Right ventricle myocardium superior (tissue), 1 donor: ENCODE data around the gene MBNL1. TPM values are rescaled to one million over a fixed set of nuclear protein-coding genes. Genes with fewer than 3 reads are reported as not detected.
"Not testable (repeated sequence)": the region's sequence is repeated elsewhere in the genome, so short reads cannot be mapped to it uniquely, and the experiment has no call there.

Experiments used
- ATAC-seq: fragments of 200-7000 bp; cut with Tn5 transposase; one replicate; pipeline ENCODE4 v1.9.1; 2020; ENCODE audit warnings: mild to moderate bottlenecking; ENCODE audit not compliant: poor library complexity
- DNase-seq: peaks from one replicate; pipeline ENCODE4 v3.0.0-alpha.2; 2020
- intact Hi-C: fragments of 100-400 bp; cut with DNase I; formaldehyde crosslinking; loops from one replicate; pipeline ENCODE4 v1.11.2; 2022
- total RNA-seq: library from RNA; stranded (reverse); fragmentation: NEBNext Ultra II Directional; extraction: Animal tissue kit (Norgen Biotek cat#: 25700); gene quantifications from one replicate; pipeline ENCODE4 v1.2.1, GENCODE V29; 2021
- donor health status: DM: no; HTN: yes; CAD: no; lungs with severe emphysema.

MBNL1 gene
- total RNA-seq, 1 donor from 2014 or later = 182 TPM

DNA sequence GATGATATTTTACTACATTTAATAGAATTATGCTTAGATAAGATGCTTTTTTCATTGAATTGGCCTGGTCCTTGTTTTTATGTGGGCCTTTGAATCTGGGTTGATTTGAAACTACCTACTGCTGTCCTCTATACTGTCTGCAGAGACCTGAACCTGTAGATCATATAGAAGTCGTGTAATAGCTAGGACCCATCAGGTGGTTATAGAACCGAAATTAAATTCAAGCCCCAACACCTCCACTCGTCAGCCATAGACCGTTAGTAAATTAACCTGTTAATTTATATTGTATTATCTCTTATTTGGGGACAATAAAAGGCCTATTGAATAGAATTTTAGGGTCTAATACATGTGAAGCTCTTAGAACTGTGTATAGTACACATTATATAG, 108.4 kb downstream of the MBNL1 start:
- no peak for DNase-seq
- ATAC-seq = no peak
- intact Hi-C loops = no loop called here

DNA sequence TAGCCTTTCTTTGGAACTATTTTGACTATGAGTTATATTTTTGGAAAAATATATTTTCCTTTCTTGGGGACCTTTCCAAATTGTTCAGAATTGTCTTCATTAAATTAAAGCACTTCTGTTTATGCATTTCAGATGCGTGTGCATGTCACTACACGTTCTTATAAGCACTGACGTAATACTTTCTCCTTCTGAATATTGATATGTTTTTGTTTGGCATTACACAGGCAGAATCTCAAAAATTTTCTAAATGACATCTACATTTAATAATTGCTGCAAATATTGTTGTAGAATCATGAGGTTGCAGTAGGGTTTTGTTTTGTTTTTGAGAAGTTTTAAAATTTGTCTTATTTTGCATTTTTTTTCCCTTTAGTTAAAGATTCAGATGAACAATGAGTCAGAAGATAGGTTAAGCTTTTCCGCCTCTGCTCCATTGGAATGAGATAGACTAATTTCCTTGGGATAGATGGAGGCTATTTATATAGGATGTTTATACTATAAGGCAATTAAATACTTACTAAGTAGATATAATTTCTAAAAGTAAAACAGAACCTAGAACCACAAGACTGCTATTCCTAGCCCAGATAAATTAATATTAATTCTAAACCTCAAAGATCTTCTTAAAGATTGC, 110.8 kb downstream of the MBNL1 start:
- intact Hi-C loops = no loop called here
- no peak for DNase-seq
- no peak for ATAC-seq

GRCh38 chr3:152380043-152380442, 111.3 kb downstream of the MBNL1 start:
- no peak for DNase-seq
- intact Hi-C loops = no loop called here
- no peak for ATAC-seq

- intact Hi-C loops = no loop called here
- ATAC-seq = no peak
- DNase-seq = no peak
Measured at GRCh38 chr3:152381881-152382295, 113.2 kb downstream of the MBNL1 start.

DNA sequence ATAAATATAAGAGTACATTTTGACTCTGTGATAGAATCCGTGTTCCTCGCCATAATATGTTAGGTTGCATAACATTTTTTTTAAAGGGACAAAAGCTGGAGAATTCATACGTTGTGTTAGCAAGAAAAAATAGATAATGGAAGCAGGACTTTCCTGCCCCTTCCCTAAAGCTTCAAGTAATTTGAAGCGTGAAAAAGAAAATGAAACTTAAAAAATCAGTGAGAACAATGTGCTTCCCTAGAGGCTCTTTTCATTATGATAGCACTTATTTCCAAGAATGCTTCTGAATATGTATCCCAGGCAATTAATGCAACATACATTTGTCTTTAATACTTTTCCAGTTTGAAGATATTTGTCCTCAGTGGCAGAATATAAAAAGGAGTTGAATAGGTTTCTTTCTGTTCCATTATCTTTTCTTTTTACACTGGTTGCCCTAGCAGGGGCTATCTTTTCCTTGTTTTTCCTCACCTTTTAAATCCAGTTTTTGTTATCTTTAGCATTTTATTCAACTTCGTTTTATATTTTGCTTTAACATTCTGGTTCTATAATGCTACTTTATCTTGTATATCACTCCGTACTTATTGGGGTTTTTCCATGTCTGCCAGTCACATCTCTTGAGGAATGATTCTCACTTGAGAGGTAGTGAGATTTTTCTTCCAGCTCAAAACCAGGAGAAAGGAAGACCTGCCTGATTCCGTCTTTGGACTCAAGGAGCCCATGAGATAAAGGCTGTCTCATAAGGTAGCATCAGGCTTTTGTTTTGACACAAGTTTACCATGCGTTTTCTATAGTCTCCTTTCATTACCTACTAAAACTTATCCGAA, 113.8 kb downstream of the MBNL1 start:
- ATAC-seq (peak; percentile 33), DNase-seq (no peak)
- intact Hi-C loops = no loop called here

GRCh38 chr3:152383136-152383606, 114.4 kb downstream of the MBNL1 start:
- DNase-seq = no peak
- intact Hi-C loops = no loop called here

GRCh38 chr3:152384412-152384811, 115.7 kb downstream of the MBNL1 start:
- intact Hi-C loops = no loop called here
- ATAC-seq (no peak), DNase-seq (no peak)

More at GRCh38 chr3:152383136-152383606, 114.4 kb downstream of the MBNL1 start:
- ATAC-seq = no peak

DNA sequence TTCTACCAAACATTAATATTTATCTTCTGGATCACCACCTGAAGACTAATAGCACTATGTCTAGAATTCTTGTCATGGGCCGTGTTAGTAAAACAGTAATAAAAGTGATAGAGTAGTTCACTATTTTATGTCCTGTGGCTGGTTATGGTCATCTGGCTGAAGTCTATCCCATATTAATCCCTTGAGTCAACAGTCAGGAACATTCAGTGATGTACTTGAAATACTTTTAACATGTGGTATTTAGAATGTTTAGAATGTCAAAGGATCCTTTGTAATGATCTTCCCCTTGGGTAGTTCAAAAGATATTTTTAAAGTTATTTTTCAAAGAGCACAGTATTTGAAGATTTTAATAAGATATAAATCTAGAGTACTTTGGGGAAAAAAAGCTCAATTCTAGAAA, 117.0 kb downstream of the MBNL1 start:
- intact Hi-C loops = no loop called here
- peak; percentile 58 for ATAC-seq
- DNase-seq = no peak

GRCh38 chr3:152386208-152386607, 117.5 kb downstream of the MBNL1 start:
- ATAC-seq = no peak
- DNase-seq = no peak
- intact Hi-C loops = no loop called here

GRCh38 chr3:152388631-152389030, 119.9 kb downstream of the MBNL1 start:
- DNase-seq (no peak), ATAC-seq (no peak)
- intact Hi-C loops = no loop called here

DNA sequence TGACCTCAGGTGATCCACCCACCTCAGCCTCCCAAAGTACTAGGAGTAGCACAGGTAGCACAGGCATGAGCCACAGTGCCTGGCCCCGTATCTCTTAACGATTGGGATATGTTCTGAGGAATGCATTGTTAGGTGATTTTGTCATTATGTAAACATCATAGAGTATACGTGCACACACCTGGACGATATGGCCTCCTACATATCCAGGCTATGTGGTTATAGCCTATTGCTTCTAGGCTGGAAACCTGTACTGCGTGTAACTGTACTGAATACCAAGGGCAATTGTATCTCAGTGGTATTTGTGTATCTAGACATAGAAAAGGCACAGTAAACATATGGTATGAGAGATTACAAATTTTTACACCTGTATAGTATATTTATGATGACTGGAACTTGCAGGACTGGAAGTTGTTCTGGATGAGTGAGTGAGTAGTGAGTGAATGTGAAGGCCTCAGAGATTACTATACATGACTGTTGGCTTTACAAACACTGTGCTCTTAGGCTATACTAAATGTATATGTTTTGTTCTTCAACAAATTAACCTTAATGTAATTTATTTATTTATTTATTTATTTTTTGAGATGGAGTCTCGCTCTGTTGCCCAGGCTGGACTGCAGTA, 120.7 kb downstream of the MBNL1 start:
- intact Hi-C loops = no loop called here
- ATAC-seq (no peak), DNase-seq (no peak)

GRCh38 chr3:152390647-152391046, 121.9 kb downstream of the MBNL1 start:
- ATAC-seq (no peak), DNase-seq (no peak)
- intact Hi-C loops = no loop called here

DNA sequence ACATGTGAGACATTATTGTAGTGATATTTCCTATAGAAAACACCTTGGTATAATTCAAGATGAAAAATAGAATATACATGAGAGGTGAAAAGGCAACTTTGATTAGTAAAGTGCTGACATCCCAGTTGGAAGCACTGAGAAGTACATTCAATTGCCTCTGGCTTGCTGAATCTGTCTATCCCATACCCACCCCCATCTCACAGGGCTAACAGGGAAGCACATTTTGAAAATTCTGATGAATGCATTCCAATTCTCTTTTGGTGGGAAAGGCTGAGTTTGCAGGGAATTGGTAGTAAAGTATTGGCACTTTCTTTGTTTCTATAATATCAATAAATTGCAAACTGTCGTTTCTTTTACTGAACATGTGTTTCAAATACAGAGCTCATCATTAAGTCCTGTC, 122.9 kb downstream of the MBNL1 start:
- DNase-seq (no peak), ATAC-seq (no peak)
- intact Hi-C loops = no loop called here

GRCh38 chr3:152392272-152392880, 123.6 kb downstream of the MBNL1 start:
- no peak for DNase-seq
- intact Hi-C loops = no loop called here

DNA sequence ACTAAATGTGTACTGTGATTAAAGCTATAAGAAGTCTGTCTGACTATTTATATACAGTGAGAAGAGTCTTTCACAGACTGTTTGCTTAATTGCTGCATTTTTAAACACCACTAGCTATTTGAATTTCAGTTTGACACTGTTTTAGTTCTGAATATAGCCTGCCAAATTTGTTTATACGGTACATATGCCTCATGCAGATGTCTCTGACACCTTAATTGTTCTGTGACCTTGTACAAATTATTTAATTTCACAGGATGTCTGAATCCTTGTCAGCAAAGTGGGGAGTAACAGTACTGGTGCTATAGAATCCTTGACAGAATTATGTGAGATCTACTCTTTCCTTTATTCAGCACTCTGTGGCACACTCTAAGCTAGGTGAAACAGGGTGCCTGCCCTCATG, 125.5 kb downstream of the MBNL1 start:
- ATAC-seq = no peak
- intact Hi-C loops = no loop called here
- DNase-seq = no peak

More at GRCh38 chr3:152392272-152392880, 123.6 kb downstream of the MBNL1 start:
- ATAC-seq = no peak

DNA sequence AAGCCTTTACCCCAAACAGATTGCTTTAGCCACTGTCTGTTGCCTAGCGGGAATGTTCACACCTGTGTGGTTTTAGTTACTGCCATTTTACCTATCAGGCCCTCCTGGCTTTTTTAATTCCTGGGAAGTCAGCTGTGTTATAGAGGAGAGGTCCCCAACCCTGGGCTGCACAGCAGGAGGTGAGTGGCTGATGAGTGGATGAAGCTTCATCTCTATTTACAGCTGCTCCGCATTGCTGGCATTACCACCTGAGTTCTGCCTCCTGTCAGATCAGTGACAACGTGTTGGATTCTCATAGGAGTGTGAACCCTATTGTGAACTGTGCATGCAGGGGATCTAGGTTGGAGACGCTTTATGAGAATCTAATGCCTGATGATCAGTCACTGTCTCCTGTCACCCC, 127.0 kb downstream of the MBNL1 start:
- intact Hi-C loops = no loop called here
- ATAC-seq = peak; percentile 52
- DNase-seq = peak; percentile 37

DNA sequence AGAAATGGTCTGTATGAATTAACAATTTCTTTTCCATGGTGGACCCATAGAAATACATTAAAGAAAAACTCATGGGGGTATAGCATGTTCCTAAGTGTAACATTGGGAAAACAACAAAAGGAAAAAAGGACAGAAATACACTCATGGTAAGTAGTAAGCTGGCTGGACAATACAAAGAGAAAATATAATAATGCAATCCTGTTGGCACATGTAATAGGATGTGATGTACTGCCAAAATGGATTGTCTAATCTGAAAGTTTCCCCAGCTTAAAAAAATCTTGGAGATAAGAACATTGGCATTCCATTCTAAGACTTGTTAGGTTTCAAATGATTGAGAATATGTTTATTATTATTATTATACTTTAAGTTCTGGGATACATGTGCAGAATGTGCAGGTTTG, 128.1 kb downstream of the MBNL1 start:
- ATAC-seq = peak; percentile 30
- intact Hi-C loops = no loop called here
- DNase-seq = no peak

DNA sequence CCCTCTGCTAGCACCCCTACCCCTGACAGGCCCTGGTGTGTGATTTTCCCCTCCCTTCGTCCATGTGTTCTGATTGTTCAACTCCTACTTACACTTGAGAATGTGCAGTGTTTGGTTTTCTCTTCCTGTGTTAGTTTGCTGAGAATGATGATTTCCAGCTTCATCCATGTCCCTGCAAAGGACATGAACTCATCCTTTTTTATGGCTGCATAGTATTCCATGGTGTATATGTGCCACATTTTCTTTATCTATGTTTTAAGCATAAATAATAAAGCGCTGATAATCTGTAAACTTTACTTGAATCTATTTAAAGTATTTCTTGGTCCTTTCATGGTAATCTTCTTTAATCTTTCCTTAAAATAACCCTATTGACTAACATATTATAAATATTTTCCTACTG, 128.6 kb downstream of the MBNL1 start:
- ATAC-seq, intact Hi-C loops, DNase-seq: not testable (repeated sequence)

GRCh38 chr3:152398495-152398894, 129.8 kb downstream of the MBNL1 start:
- intact Hi-C loops = no loop called here
- ATAC-seq (peak; percentile 13), DNase-seq (no peak)
